Chondrocyte (in vitro differentiated cells): ENCODE data around the gene TIPARP. TPM values are rescaled to one million over a fixed set of nuclear protein-coding genes. Genes with fewer than 3 reads are reported as not detected.
"Not testable (repeated sequence)": the region's sequence is repeated elsewhere in the genome, so short reads cannot be mapped to it uniquely, and the experiment has no call there.

Experiments
- DNase-seq: peaks from one replicate; pipeline ENCODE4 v3.0.0; 2021; ENCODE audit warnings: mixed read lengths, low spot score
- H3K27ac Mint-ChIP-seq: one replicate; pipeline ENCODE4 v1.8.0; 2021; ENCODE audit warnings: mild to moderate bottlenecking, moderate library complexity, mixed read lengths; ENCODE audit not compliant: unreplicated experiment
- H3K27me3 Mint-ChIP-seq: 2 replicates; pipeline ENCODE4 v1.8.0; 2021; ENCODE audit warnings: low read depth, mixed read lengths
- H3K36me3 Mint-ChIP-seq: 2 replicates; pipeline ENCODE4 v1.8.0; 2021; ENCODE audit warnings: low read depth, mixed read lengths
- H3K4me1 Mint-ChIP-seq: 2 replicates; pipeline ENCODE4 v1.8.0; 2021; ENCODE audit warnings: low read depth, mild to moderate bottlenecking, mixed read lengths
- H3K4me3 Mint-ChIP-seq: one replicate; pipeline ENCODE4 v1.8.0; 2021; ENCODE audit warnings: mild to moderate bottlenecking, moderate library complexity, mixed read lengths; ENCODE audit not compliant: unreplicated experiment
- H3K9me3 Mint-ChIP-seq: 2 replicates; pipeline ENCODE4 v1.8.0; 2021; ENCODE audit warnings: low read depth, mixed read lengths
- CTCF ChIP-seq: fragments of 200-600 bp; sonication (generic); IDR thresholded peaks from 2 replicates; pipeline ENCODE4 v1.5.0; 2021; ENCODE audit warnings: antibody characterized with exemption, mild to moderate bottlenecking, moderate library complexity
- total RNA-seq: library from RNA; stranded (reverse); gene quantifications from 3 replicates; pipeline ENCODE4 v1.2.1, GENCODE V29; 2021

Gene TIPARP
- total RNA-seq, 1 donor from 2014 or later: 65.3 TPM

GRCh38 chr3:156735471-156735870 lies 61.1 kb downstream of the TIPARP start:
- no peaks in the 10 kb centered on the region for H3K27me3 Mint-ChIP-seq
- TF ChIP-seq CTCF: no peak
- H3K27ac Mint-ChIP-seq: no peak overlapping the region
- no peaks in the 10 kb centered on the region for H3K36me3 Mint-ChIP-seq
- no peaks in the 10 kb centered on the region for H3K9me3 Mint-ChIP-seq
- peaks cover 27% of the 10 kb centered on the region for H3K4me1 Mint-ChIP-seq
- no peak for DNase-seq
- H3K4me3 Mint-ChIP-seq: no peak overlapping the region

- H3K27me3 Mint-ChIP-seq, H3K27ac Mint-ChIP-seq, DNase-seq, H3K36me3 Mint-ChIP-seq, H3K4me3 Mint-ChIP-seq, H3K9me3 Mint-ChIP-seq: not testable (repeated sequence)
- H3K4me1 Mint-ChIP-seq: peaks cover 22% of the 10 kb centered on the region
Measured at GRCh38 chr3:156737049-156737448, 62.7 kb downstream of the TIPARP start.

GRCh38 chr3:156738251-156738650 lies 63.9 kb downstream of the TIPARP start:
- Mint-ChIP-seq H3K4me3 (no peak overlapping the region), H3K36me3 (no peaks in the 10 kb centered on the region), H3K27me3 (no peaks in the 10 kb centered on the region), H3K9me3 (no peaks in the 10 kb centered on the region), H3K4me1 (peaks cover 18% of the 10 kb centered on the region), H3K27ac (peak overlapping the region; percentile 68)
- no peak for DNase-seq
- no peak for TF ChIP-seq CTCF

- DNase-seq: no peak
- no peaks in the 10 kb centered on the region for H3K9me3 Mint-ChIP-seq
- H3K27ac Mint-ChIP-seq: no peak overlapping the region
- H3K4me3 Mint-ChIP-seq: no peak overlapping the region
- no peak for TF ChIP-seq CTCF
- no peaks in the 10 kb centered on the region for H3K36me3 Mint-ChIP-seq
- no peaks in the 10 kb centered on the region for H3K27me3 Mint-ChIP-seq
- peaks cover 3% of the 10 kb centered on the region for H3K4me1 Mint-ChIP-seq
Measured at GRCh38 chr3:156739976-156740375, 65.6 kb downstream of the TIPARP start.

- not testable (repeated sequence) for H3K27ac Mint-ChIP-seq, H3K4me3 Mint-ChIP-seq, H3K4me1 Mint-ChIP-seq, H3K9me3 Mint-ChIP-seq, H3K27me3 Mint-ChIP-seq, DNase-seq, H3K36me3 Mint-ChIP-seq
Measured at GRCh38 chr3:156740581-156740980, 66.2 kb downstream of the TIPARP start.

GRCh38 chr3:156741935-156742334 lies 67.5 kb downstream of the TIPARP start:
- no peaks in the 10 kb centered on the region for H3K4me1 Mint-ChIP-seq

More at GRCh38 chr3:156741935-156742334, 67.5 kb downstream of the TIPARP start:
- no peaks in the 10 kb centered on the region for H3K27me3 Mint-ChIP-seq
- H3K27ac Mint-ChIP-seq: no peak overlapping the region
- no peak for TF ChIP-seq CTCF
- no peak for DNase-seq
- H3K4me3 Mint-ChIP-seq: no peak overlapping the region
- peaks cover 4% of the 10 kb centered on the region for H3K9me3 Mint-ChIP-seq
- H3K36me3 Mint-ChIP-seq: peaks cover under 1% of the 10 kb centered on the region
